Liver (tissue), 9 donors: ENCODE results near the gene ZNFX1. TPM values are rescaled to one million over a fixed set of nuclear protein-coding genes. Genes with fewer than 3 reads are reported as not detected.

Experiments used
- DNase-seq: peaks from one replicate; pipeline ENCODE4 v3.0.0-alpha.2; 2017; ENCODE audit warnings: low spot score
- H3K27ac ChIP-seq, 2 donors: one replicate each; pipeline ENCODE4 v1.7.0; 2013; ENCODE audit warnings: inconsistent platforms in 2 of 2, low read length in 2 of 2, control low read depth in 1 of 2, low read depth in 1 of 2, mild to moderate bottlenecking in 1 of 2
- H3K27me3 ChIP-seq, 4 donors: one replicate each; pipeline versions ENCODE4 v1.6.1 to v1.7.0; 2013; ENCODE audit warnings: low read length in 3 of 4, inconsistent platforms in 1 of 4, mild to moderate bottlenecking in 1 of 4, moderate library complexity in 1 of 4; ENCODE audit not compliant: control insufficient read depth in 4 of 4, insufficient read depth in 4 of 4
- H3K36me3 ChIP-seq, 4 donors: one replicate each; pipeline versions ENCODE4 v1.6.1 to v1.7.0; 2013; ENCODE audit warnings: low read length in 3 of 4, mild to moderate bottlenecking in 3 of 4, low read depth in 1 of 4, moderate library complexity in 1 of 4; ENCODE audit not compliant: control insufficient read depth in 4 of 4, insufficient read depth in 3 of 4
- H3K4me1 ChIP-seq, 4 donors: one replicate each; pipeline versions ENCODE4 v1.6.1 to v1.7.0; 2013; ENCODE audit warnings: low read length in 3 of 4, mild to moderate bottlenecking in 3 of 4, moderate library complexity in 1 of 4; ENCODE audit not compliant: control insufficient read depth in 4 of 4, insufficient read depth in 4 of 4
- H3K4me3 ChIP-seq, 3 donors: one replicate each; pipeline versions ENCODE4 v1.6.1 to v1.7.0; 2013; ENCODE audit warnings: low read length in 3 of 3, control low read depth in 1 of 3, low read depth in 1 of 3, mild to moderate bottlenecking in 1 of 3
- H3K9ac ChIP-seq, 2 donors: one replicate each; pipeline ENCODE4 v1.7.0; 2013; ENCODE audit warnings: low read length in 2 of 2, mild to moderate bottlenecking in 2 of 2, moderate library complexity in 2 of 2, control low read depth in 1 of 2, low read depth in 1 of 2
- H3K9me3 ChIP-seq, 4 donors: one replicate each; pipeline versions ENCODE4 v1.6.1 to v1.7.0; 2013; ENCODE audit warnings: low read length in 3 of 4; ENCODE audit not compliant: control insufficient read depth in 4 of 4
- EGR1 ChIP-seq, 2 donors: IDR thresholded peaks; 2 replicates each; pipeline ENCODE4 v1.6.1; 2016 to 2018; ENCODE audit warnings: antibody characterized with exemption in 2 of 2, low read depth in 2 of 2
- FOXA1 ChIP-seq: IDR thresholded peaks from 2 replicates; pipeline ENCODE4 v1.6.1; 2016; ENCODE audit warnings: antibody characterized with exemption
- FOXA2 ChIP-seq: IDR thresholded peaks from 2 replicates; pipeline ENCODE4 v1.6.1; 2016; ENCODE audit warnings: antibody characterized with exemption
- HNF4A ChIP-seq, 2 donors: conservative IDR thresholded peaks; 2 replicates each; pipeline ENCODE4 v1.6.1; 2016; ENCODE audit warnings: antibody characterized with exemption in 2 of 2, mild to moderate bottlenecking in 2 of 2
- RAD21 ChIP-seq, 2 donors: IDR thresholded peaks; 2 replicates each; pipeline ENCODE4 v1.6.1; 2016; ENCODE audit warnings: antibody characterized with exemption in 2 of 2, mild to moderate bottlenecking in 2 of 2
- RXRA ChIP-seq, 2 donors: IDR thresholded peaks; 2 replicates each; pipeline ENCODE4 v1.6.1; 2017 to 2018; ENCODE audit warnings: antibody characterized with exemption in 2 of 2, mild to moderate bottlenecking in 1 of 2
- SP1 ChIP-seq: IDR thresholded peaks from 2 replicates; pipeline ENCODE4 v1.6.1; 2018; ENCODE audit warnings: antibody characterized with exemption, mild to moderate bottlenecking
- YY1 ChIP-seq: IDR thresholded peaks from 2 replicates; pipeline ENCODE4 v1.6.1; 2016; ENCODE audit warnings: antibody characterized with exemption, mild to moderate bottlenecking
- WGBS: extraction: QIAGEN DNeasy Blood & Tissue Kit; methylation state at CpG from one replicate; pipeline ENCODE4 v1.1.7; 2013; 5-methylcytosine and 5-hydroxymethylcytosine counted together
- polyA plus RNA-seq, 2 donors: library from polyadenylated mRNA; stranded (reverse) in 1 of 2; unstranded in 1 of 2; fragments of 200-250 nt in 1 of 2; fragments of >200 nt in 1 of 2; fragmentation: Nextera tagmentation in 1 of 2; extraction: Ambion mirVana in 1 of 2; gene quantifications; one replicate each; pipeline versions ENCODE4 v1.2.1 to v1.2.3, GENCODE V29; 2013 to 2015
- total RNA-seq, 2 donors: library from RNA; depleted of rRNA; stranded (reverse); fragments of >200 nt; gene quantifications; one replicate each; pipeline ENCODE4 v1.2.3, GENCODE V29; 2014
- TF ChIP-seq, protein P1 (sequence below): fragments of 150-350 bp; IDR thresholded peaks from 2 replicates; pipeline ENCODE4 v1.5.1; 2017; ENCODE audit warnings: improper control_type of control experiment, low read depth, low read length; ENCODE audit not compliant: missing input control
- TF ChIP-seq, protein P2 (sequence below): IDR thresholded peaks from 2 replicates; pipeline ENCODE4 v1.6.1; 2016; ENCODE audit warnings: antibody characterized with exemption, mild to moderate bottlenecking
- TF ChIP-seq, protein P3 (sequence below): IDR thresholded peaks from 2 replicates; pipeline ENCODE4 v1.6.1; 2016; ENCODE audit warnings: antibody characterized with exemption
- donor health status: healthy.
- donor health status: healthy.
- donor health status: healthy.
- donor health status: healthy.
- donor health status: healthy.

The ZNFX1 gene
- total and polyA plus RNA-seq, 4 donors: 6.9 to 16.1 (median 8.7) TPM

DNA sequence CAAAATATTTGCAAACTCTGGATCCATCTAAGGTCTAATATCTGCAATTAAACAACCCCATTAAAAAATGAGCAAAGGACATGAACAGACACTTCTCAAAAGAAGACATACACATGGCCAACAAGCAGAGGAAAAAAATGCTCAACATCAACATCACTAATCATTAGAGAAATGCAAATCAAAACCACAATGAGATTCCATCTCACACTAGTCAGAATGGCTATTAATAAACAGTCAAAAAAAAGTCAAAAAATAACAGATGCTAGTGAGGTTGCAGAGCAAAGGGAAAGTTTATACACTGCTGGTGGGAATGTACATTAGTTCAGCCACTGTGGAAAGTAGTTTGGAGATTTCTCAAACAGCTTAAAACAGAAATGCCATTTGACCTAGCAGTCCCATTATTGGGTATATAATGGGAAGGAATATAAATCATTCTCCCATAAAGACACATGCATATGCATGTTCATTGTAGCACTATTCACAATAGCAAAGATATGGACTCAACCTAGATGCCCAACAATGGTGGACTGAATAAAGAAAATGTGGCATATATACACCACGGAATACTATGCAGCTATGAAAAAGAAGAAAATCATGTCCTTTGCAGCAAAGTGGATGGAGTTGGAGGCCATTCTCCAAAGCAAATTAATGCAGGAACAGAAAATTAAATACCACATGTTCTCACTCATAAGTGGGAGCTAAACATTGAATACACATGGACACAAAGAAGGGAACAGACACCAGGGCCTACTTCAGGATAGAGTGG lies 9.1 kb downstream of the ZNFX1 start:
- DNase-seq: no peak
- H3K4me1 ChIP-seq: peaks cover 4 to 15% (median 13%) of the 10 kb centered on the region in 4 donors
- H3K27me3 ChIP-seq: no peaks in the 10 kb centered on the region
- H3K36me3 ChIP-seq: peaks cover 8 to 46% (median 40%) of the 10 kb centered on the region in 4 donors
- no peak overlapping the region for H3K4me3 ChIP-seq
- TF ChIP-seq RXRA (IDR thresholded peaks at IDR 0.05) (no peak), YY1 (no peak)
- TF ChIP-seq, protein P1, sequence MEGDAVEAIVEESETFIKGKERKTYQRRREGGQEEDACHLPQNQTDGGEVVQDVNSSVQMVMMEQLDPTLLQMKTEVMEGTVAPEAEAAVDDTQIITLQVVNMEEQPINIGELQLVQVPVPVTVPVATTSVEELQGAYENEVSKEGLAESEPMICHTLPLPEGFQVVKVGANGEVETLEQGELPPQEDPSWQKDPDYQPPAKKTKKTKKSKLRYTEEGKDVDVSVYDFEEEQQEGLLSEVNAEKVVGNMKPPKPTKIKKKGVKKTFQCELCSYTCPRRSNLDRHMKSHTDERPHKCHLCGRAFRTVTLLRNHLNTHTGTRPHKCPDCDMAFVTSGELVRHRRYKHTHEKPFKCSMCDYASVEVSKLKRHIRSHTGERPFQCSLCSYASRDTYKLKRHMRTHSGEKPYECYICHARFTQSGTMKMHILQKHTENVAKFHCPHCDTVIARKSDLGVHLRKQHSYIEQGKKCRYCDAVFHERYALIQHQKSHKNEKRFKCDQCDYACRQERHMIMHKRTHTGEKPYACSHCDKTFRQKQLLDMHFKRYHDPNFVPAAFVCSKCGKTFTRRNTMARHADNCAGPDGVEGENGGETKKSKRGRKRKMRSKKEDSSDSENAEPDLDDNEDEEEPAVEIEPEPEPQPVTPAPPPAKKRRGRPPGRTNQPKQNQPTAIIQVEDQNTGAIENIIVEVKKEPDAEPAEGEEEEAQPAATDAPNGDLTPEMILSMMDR: no peak
- no peak overlapping the region for H3K9ac ChIP-seq
- H3K9me3 ChIP-seq: no peaks in the 10 kb centered on the region
- 100% methylated on average over 1 of the region's 1 CpG for WGBS
- no peak overlapping the region for H3K27ac ChIP-seq

DNA sequence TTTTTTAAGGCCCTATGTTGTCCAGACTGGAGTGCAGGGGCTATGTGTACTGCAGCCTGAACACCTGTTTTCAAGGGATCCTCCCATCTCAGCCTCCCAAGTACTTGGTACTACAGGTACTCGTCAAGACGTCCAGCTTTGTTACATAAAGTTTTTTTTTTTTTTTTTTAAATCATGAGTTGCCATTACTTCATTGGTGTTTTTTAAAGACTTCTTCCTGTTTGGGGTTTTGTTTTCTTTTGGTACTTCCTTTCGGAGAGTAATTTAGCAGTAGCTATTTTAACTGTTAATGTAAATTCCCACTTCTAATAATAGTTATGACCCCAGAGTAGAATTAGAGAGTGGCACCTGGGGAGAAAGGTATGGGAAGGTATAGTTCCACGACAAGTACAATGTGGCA lies 10.5 kb downstream of the ZNFX1 start:
- no peak overlapping the region for H3K9ac ChIP-seq
- no peak for DNase-seq
- no peak overlapping the region for H3K27ac ChIP-seq
- TF ChIP-seq EGR1 (IDR thresholded peaks at IDR 0.05; ENCODE audit: low read depth in 2 of 2) (no peak), FOXA2 (no peak), RAD21 (IDR thresholded peaks at IDR 0.05) (no peak), HNF4A (conservative IDR thresholded peaks at IDR 0.05) (no peak), SP1 (no peak), FOXA1 (no peak), YY1 (no peak)
- TF ChIP-seq, protein P2, sequence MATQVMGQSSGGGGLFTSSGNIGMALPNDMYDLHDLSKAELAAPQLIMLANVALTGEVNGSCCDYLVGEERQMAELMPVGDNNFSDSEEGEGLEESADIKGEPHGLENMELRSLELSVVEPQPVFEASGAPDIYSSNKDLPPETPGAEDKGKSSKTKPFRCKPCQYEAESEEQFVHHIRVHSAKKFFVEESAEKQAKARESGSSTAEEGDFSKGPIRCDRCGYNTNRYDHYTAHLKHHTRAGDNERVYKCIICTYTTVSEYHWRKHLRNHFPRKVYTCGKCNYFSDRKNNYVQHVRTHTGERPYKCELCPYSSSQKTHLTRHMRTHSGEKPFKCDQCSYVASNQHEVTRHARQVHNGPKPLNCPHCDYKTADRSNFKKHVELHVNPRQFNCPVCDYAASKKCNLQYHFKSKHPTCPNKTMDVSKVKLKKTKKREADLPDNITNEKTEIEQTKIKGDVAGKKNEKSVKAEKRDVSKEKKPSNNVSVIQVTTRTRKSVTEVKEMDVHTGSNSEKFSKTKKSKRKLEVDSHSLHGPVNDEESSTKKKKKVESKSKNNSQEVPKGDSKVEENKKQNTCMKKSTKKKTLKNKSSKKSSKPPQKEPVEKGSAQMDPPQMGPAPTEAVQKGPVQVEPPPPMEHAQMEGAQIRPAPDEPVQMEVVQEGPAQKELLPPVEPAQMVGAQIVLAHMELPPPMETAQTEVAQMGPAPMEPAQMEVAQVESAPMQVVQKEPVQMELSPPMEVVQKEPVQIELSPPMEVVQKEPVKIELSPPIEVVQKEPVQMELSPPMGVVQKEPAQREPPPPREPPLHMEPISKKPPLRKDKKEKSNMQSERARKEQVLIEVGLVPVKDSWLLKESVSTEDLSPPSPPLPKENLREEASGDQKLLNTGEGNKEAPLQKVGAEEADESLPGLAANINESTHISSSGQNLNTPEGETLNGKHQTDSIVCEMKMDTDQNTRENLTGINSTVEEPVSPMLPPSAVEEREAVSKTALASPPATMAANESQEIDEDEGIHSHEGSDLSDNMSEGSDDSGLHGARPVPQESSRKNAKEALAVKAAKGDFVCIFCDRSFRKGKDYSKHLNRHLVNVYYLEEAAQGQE: no peak
- TF ChIP-seq, protein P1: no peak
- TF ChIP-seq, protein P3, sequence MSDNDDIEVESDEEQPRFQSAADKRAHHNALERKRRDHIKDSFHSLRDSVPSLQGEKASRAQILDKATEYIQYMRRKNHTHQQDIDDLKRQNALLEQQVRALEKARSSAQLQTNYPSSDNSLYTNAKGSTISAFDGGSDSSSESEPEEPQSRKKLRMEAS: no peak
- no peaks in the 10 kb centered on the region for H3K27me3 ChIP-seq
- peaks cover 7 to 21% (median 15%) of the 10 kb centered on the region in 4 donors for H3K4me1 ChIP-seq
- H3K36me3 ChIP-seq: peaks cover 11 to 52% (median 47%) of the 10 kb centered on the region in 4 donors
- 63% methylated on average over 4 of the region's 4 CpGs for WGBS
- H3K4me3 ChIP-seq: no peak overlapping the region
- H3K9me3 ChIP-seq: no peaks in the 10 kb centered on the region
